GM12878 (cell line): ENCODE data around the gene TUBA1A. TPM values are rescaled to one million over a fixed set of nuclear protein-coding genes. Genes with fewer than 3 reads are reported as not detected.

Experiments used
- ATAC-seq: fragments of 200-7000 bp; cut with Tn5 transposase; 3 replicates; pipeline ENCODE4 v1.9.1; 2020; ENCODE audit warnings: mild to moderate bottlenecking, moderate library complexity
- BruUV-seq: library from RNA; stranded (reverse); fragments of 400-500 nt; replicated peaks from 2 replicates; lab custom pipeline; 2021; lab: Mats Ljungman, UMichigan
- CTCF ChIA-PET: fragments of 300-600 bp; sonication (Branson Sonifier 250); formaldehyde crosslinking; extraction: SDS; loops from one replicate; lab custom pipeline; 2021; ENCODE audit warnings: inconsistent platforms; lab: Yijun Ruan, JAX
- POLR2A ChIA-PET: fragments of 350-600 bp; formaldehyde crosslinking; extraction: SDS; loops from one replicate; lab custom pipeline; 2021; ENCODE audit warnings: inconsistent platforms; lab: Charles Lee
- RAD21 ChIA-PET: fragments of 300-600 bp; sonication (Branson Sonifier 250); formaldehyde crosslinking; loops from one replicate; lab custom pipeline; 2023; ENCODE audit warnings: antibody characterized with exemption; ENCODE audit not compliant: unreplicated experiment; lab: Charles Lee
- SMC1A ChIA-PET: fragments of 300-600 bp; sonication (Branson Sonifier 250); formaldehyde crosslinking; loops from one replicate; lab custom pipeline; 2023; ENCODE audit not compliant: unreplicated experiment, uncharacterized antibody; lab: Charles Lee
- DNase-seq: peaks from one replicate; pipeline ENCODE4 v3.0.0-alpha.2; 2011; ENCODE audit warnings: low read depth, low spot score
- FAIRE-seq: peaks from 3 replicates; lab custom pipeline; 2011; peaks lifted over from hg19 to GRCh38; lab: Jason Lieb, UNC
- H2AFZ ChIP-seq: 2 replicates; pipeline ENCODE4 v1.6.0; 2011; ENCODE audit warnings: low read depth, low read length, control low read depth; ENCODE audit not compliant: control insufficient read depth
- H3K27ac ChIP-seq: 2 replicates; pipeline ENCODE4 v1.5.1; 2011; ENCODE audit warnings: control low read depth; ENCODE audit not compliant: control insufficient read depth, insufficient read depth
- H3K27me3 ChIP-seq, 2 experiments: replicated peaks in 1 of 2; 2 replicates each; pipeline versions ENCODE4 v1.6.0 to v1.6.1; 2011; ENCODE audit warnings: low read length in 1 of 2; ENCODE audit not compliant: control insufficient read depth in 2 of 2, insufficient read depth in 2 of 2
- H3K36me3 ChIP-seq, 2 experiments: 2 replicates each; pipeline ENCODE4 v1.5.1; 2011; ENCODE audit warnings: low read length in 1 of 2; ENCODE audit not compliant: control insufficient read depth in 2 of 2, insufficient read depth in 2 of 2
- H3K4me1 ChIP-seq: 2 replicates; pipeline ENCODE4 v1.6.1; 2011; ENCODE audit warnings: mild to moderate bottlenecking, low read length, moderate library complexity, mixed read lengths; ENCODE audit not compliant: control insufficient read depth, insufficient read depth
- H3K4me2 ChIP-seq: 2 replicates; pipeline ENCODE4 v1.6.0; 2011; ENCODE audit warnings: control low read depth; ENCODE audit not compliant: control insufficient read depth, insufficient read depth
- H3K4me3 ChIP-seq: fragments of 200-600 bp; sonication (generic); 2 replicates; pipeline ENCODE4 v1.5.1; 2016
- H3K79me2 ChIP-seq: 2 replicates; pipeline ENCODE4 v1.6.0; 2011; ENCODE audit warnings: low read length; ENCODE audit not compliant: control insufficient read depth, insufficient read depth
- H3K9ac ChIP-seq: 2 replicates; pipeline ENCODE4 v1.8.0; 2011; ENCODE audit warnings: low read length, control low read depth, mixed read lengths; ENCODE audit not compliant: control insufficient read depth, insufficient read depth
- H3K9me3 ChIP-seq: replicated peaks from 3 replicates; pipeline ENCODE4 v1.5.1; 2011; ENCODE audit warnings: mild to moderate bottlenecking, low read length; ENCODE audit not compliant: control insufficient read depth, insufficient read depth
- H4K20me1 ChIP-seq: 2 replicates; pipeline ENCODE4 v1.6.0; 2011; ENCODE audit not compliant: control insufficient read depth, insufficient read depth
- BCL11A ChIP-seq: IDR thresholded peaks from 2 replicates; pipeline ENCODE4 v1.6.1; 2011; ENCODE audit warnings: low read depth, low read length
- EED ChIP-seq: sonication (generic); IDR thresholded peaks from 2 replicates; pipeline ENCODE4 v1.6.1; 2016; ENCODE audit warnings: antibody characterized with exemption, low read depth
- KLF5 ChIP-seq: fragments of 450-650 bp; IDR thresholded peaks from 2 replicates; pipeline ENCODE4 v1.6.1; 2014; ENCODE audit warnings: mild to moderate bottlenecking; ENCODE audit not compliant: partially characterized antibody
- PAX8 ChIP-seq: fragments of 450-650 bp; IDR thresholded peaks from 2 replicates; pipeline ENCODE4 v1.6.1; 2017; ENCODE audit warnings: mild to moderate bottlenecking, moderate library complexity
- RB1 ChIP-seq: fragments of 450-650 bp; formaldehyde crosslinking; IDR thresholded peaks from 2 replicates; pipeline ENCODE4 v1.6.1; 2017; ENCODE audit warnings: mild to moderate bottlenecking, borderline replicate concordance
- SIN3A ChIP-seq: IDR thresholded peaks from 2 replicates; pipeline ENCODE4 v1.6.1; 2012; ENCODE audit warnings: low read depth, low read length, improper control_type of control experiment
- ZBED1 ChIP-seq: IDR thresholded peaks from 2 replicates; pipeline ENCODE4 v1.6.1; 2016; ENCODE audit warnings: borderline replicate concordance
- WGBS: methylation state at CpG from one replicate; pipeline ENCODE4 v1.1.6; 2016; ENCODE audit warnings: low lambda C conversion rate; ENCODE audit not compliant: insufficient replicate concordance, insufficient coverage; ENCODE audit errors: missing lambda C conversion rate; 5-methylcytosine and 5-hydroxymethylcytosine counted together
- in situ Hi-C: fragments of 300-500 bp; cut with MboI; formaldehyde crosslinking; loops from 9 replicates; pipeline ENCODE4 v1.14.3; 2018; ENCODE audit warnings: mixed read lengths
- intact Hi-C: fragments of 100-400 bp; cut with micrococcal nuclease; formaldehyde crosslinking; loops from one replicate; pipeline ENCODE4 v1.14.2; 2022; ENCODE audit not compliant: unreplicated experiment
- polyA plus RNA-seq, 11 experiments: library from polyadenylated mRNA; depleted of rRNA in 4 of 11; unstranded in 6 of 11; stranded (reverse) in 5 of 11; fragments of >200 nt; fragmentation: Nextera tagmentation in 4 of 11; fragmentation: Illumina TruSeq in 1 of 11; extraction: Ambion mirVana in 4 of 11; extraction: Trizol in 1 of 11; gene quantifications; 1 replicate in 1 of 11; 2 replicates in 10 of 11; pipeline versions ENCODE4 v1.2.1 to v1.2.3, GENCODE V29; 2011 to 2016; ENCODE audit warnings: inconsistent platforms in 2 of 11, missing spikeins in 2 of 11, low read depth in 1 of 11
- total RNA-seq, 4 experiments: library from RNA; depleted of rRNA in 3 of 4; stranded (reverse); fragments of >200 nt in 3 of 4; fragmentation: Illumina TruSeq in 1 of 4; extraction: Trizol in 1 of 4; gene quantifications; 2 replicates each; pipeline versions ENCODE4 v1.2.1 to v1.2.3, GENCODE V29; 2013 to 2021
- TF ChIP-seq, protein P1 (sequence below): fragments of 450-650 bp; IDR thresholded peaks from 2 replicates; pipeline ENCODE4 v1.6.1; 2016; ENCODE audit warnings: mild to moderate bottlenecking, moderate library complexity, borderline replicate concordance

Gene TUBA1A
- total and polyA plus RNA-seq, 10 of the 15 experiments (the other 5 are each of a cell fraction or from before 2014, with no cell fraction given), result 129 to 496 (median 249) TPM

DNA sequence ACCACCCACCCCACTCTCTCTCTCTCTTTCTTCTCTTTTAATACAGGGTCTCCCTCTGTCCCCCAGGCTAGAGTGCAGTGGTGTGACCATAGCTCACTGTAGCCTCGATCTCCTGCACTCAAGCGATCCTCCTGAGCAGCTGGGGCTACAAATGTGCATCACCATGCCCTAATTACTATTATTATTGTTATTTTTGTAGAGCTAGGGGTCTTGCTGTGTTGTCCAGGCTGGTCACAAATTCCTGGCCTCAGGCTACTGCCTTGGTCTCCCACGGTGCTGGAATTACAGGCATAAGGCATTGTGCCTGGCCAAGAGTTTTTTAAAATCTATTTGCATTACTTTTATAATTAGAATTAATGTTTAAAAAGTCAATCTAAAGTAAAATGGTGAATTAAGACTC, 34.7 kb downstream of the TUBA1A start:
- ATAC-seq, result no peak
- Histone ChIP-seq H3K4me1 (no peaks in the 10 kb centered on the region), H3K27me3 (no peaks in the 10 kb centered on the region), H3K4me2 (no peak overlapping the region), H3K4me3 (no peak overlapping the region), H3K9ac (no peak overlapping the region), H4K20me1 (no peaks in the 10 kb centered on the region), H3K36me3 (no peaks in the 10 kb centered on the region), H3K79me2 (no peaks in the 10 kb centered on the region), H3K27ac (no peak overlapping the region), H3K9me3 (no peaks in the 10 kb centered on the region), H2AFZ (no peak overlapping the region)
- ChIA-PET SMC1A (no interaction called here), POLR2A (no interaction called here), RAD21 (no interaction called here), CTCF (interaction anchor here (0.7 kb wide), 1 partner anchor 34 kb away, joined by 3 read pairs; no protein-coding TSS in a partner anchor)
- no TSS peak for BruUV-seq
- 97% methylated on average over 3 of the region's 3 CpGs for WGBS
- in situ Hi-C loops (no loop called here), intact Hi-C loops (no loop called here)
- no peak for TF ChIP-seq EED
- no peak for TF ChIP-seq RB1
- TF ChIP-seq, protein P1, sequence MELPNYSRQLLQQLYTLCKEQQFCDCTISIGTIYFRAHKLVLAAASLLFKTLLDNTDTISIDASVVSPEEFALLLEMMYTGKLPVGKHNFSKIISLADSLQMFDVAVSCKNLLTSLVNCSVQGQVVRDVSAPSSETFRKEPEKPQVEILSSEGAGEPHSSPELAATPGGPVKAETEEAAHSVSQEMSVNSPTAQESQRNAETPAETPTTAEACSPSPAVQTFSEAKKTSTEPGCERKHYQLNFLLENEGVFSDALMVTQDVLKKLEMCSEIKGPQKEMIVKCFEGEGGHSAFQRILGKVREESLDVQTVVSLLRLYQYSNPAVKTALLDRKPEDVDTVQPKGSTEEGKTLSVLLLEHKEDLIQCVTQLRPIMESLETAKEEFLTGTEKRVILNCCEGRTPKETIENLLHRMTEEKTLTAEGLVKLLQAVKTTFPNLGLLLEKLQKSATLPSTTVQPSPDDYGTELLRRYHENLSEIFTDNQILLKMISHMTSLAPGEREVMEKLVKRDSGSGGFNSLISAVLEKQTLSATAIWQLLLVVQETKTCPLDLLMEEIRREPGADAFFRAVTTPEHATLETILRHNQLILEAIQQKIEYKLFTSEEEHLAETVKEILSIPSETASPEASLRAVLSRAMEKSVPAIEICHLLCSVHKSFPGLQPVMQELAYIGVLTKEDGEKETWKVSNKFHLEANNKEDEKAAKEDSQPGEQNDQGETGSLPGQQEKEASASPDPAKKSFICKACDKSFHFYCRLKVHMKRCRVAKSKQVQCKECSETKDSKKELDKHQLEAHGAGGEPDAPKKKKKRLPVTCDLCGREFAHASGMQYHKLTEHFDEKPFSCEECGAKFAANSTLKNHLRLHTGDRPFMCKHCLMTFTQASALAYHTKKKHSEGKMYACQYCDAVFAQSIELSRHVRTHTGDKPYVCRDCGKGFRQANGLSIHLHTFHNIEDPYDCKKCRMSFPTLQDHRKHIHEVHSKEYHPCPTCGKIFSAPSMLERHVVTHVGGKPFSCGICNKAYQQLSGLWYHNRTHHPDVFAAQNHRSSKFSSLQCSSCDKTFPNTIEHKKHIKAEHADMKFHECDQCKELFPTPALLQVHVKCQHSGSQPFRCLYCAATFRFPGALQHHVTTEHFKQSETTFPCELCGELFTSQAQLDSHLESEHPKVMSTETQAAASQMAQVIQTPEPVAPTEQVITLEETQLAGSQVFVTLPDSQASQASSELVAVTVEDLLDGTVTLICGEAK, result no peak
- TF ChIP-seq PAX8, result no peak
- no peak for TF ChIP-seq ZBED1
- no peak for TF ChIP-seq KLF5
- no peak for TF ChIP-seq BCL11A
- no peak for TF ChIP-seq SIN3A
- DNase-seq, result no peak
- FAIRE-seq, result no peak
